ENCODE data around the gene CAMK2B. TPM values are rescaled to one million over a fixed set of nuclear protein-coding genes. Genes with fewer than 3 reads are reported as not detected.

The CAMK2B gene
- total RNA-seq, 1 experiment from 2014 or later: not detected

DNA sequence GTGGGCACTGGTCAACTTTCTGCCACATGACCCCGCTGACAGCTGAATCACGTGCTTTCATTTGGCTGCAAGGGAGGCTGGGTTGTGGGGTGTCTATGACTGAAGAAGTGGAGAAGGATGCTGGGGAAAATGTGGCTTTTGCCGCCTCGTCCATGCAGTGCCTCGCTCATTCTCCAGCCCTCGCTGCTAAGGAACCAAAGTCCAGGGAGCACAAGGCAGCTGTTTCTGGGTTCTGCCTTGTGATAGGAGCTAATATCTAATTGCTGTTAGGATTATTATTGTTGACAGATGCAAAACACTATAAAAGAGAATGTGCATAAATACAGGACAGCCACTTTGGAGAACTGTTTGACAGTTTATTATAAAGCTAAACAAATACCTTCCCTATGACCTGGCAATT, 4.9 kb upstream of the CAMK2B start:
- no peak for DNase-seq
- H3K4me3 Mint-ChIP-seq (ENCODE audit: low read depth, unreplicated experiment): no peak overlapping the region
- intact Hi-C loops (cut with micrococcal nuclease; ENCODE audit: unreplicated experiment): no loop called here
- TF ChIP-seq, protein P1, sequence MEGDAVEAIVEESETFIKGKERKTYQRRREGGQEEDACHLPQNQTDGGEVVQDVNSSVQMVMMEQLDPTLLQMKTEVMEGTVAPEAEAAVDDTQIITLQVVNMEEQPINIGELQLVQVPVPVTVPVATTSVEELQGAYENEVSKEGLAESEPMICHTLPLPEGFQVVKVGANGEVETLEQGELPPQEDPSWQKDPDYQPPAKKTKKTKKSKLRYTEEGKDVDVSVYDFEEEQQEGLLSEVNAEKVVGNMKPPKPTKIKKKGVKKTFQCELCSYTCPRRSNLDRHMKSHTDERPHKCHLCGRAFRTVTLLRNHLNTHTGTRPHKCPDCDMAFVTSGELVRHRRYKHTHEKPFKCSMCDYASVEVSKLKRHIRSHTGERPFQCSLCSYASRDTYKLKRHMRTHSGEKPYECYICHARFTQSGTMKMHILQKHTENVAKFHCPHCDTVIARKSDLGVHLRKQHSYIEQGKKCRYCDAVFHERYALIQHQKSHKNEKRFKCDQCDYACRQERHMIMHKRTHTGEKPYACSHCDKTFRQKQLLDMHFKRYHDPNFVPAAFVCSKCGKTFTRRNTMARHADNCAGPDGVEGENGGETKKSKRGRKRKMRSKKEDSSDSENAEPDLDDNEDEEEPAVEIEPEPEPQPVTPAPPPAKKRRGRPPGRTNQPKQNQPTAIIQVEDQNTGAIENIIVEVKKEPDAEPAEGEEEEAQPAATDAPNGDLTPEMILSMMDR (IDR thresholded peaks at IDR 0.05; ENCODE audit: unreplicated experiment): no peak
- no peak overlapping the region for H3K27ac Mint-ChIP-seq (ENCODE audit: unreplicated experiment)
- no peaks in the 10 kb centered on the region for H3K4me1 Mint-ChIP-seq (ENCODE audit: low read depth, unreplicated experiment)
- CTCF ChIA-PET: no interaction called here
- H3K36me3 Mint-ChIP-seq (ENCODE audit: insufficient read depth, unreplicated experiment): peaks cover 6% of the 10 kb centered on the region
- no peaks in the 10 kb centered on the region for H3K9me3 Mint-ChIP-seq (ENCODE audit: low read depth, unreplicated experiment)
- peaks cover 61% of the 10 kb centered on the region for H3K27me3 Mint-ChIP-seq (ENCODE audit: unreplicated experiment)
- no TSS peak for BruUV-seq (replicated peaks)

DNA sequence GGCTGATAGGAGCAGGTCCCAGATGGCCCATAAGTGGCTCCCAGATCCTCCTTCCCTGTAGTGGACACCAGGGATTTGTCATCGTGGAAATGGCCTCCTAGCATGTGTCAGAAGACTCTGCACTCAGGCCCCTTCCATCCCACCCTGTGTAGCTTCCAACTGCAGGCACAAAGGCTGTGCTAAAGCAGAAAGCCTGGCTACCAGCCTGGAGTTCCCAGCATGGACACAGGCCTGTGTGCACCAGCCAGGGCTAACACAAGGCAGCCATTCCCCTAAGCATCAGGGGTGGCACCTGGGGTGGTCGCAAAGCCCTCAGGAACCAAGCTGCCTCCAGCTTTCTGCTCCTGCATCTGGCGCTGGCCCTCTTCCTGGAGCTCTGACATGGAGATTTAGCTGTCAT, 4.5 kb upstream of the CAMK2B start:
- H3K9me3 Mint-ChIP-seq (ENCODE audit: low read depth, unreplicated experiment): no peaks in the 10 kb centered on the region
- DNase-seq: no peak
- H3K4me1 Mint-ChIP-seq (ENCODE audit: low read depth, unreplicated experiment): no peaks in the 10 kb centered on the region
- no peak overlapping the region for H3K4me3 Mint-ChIP-seq (ENCODE audit: low read depth, unreplicated experiment)
- CTCF ChIA-PET: no interaction called here
- TF ChIP-seq, protein P1 (IDR thresholded peaks at IDR 0.05; ENCODE audit: unreplicated experiment): no peak
- peaks cover 6% of the 10 kb centered on the region for H3K36me3 Mint-ChIP-seq (ENCODE audit: insufficient read depth, unreplicated experiment)
- no TSS peak for BruUV-seq (replicated peaks)
- no peak overlapping the region for H3K27ac Mint-ChIP-seq (ENCODE audit: unreplicated experiment)
- intact Hi-C loops (cut with micrococcal nuclease; ENCODE audit: unreplicated experiment): no loop called here
- H3K27me3 Mint-ChIP-seq (ENCODE audit: unreplicated experiment): peaks cover 64% of the 10 kb centered on the region

DNA sequence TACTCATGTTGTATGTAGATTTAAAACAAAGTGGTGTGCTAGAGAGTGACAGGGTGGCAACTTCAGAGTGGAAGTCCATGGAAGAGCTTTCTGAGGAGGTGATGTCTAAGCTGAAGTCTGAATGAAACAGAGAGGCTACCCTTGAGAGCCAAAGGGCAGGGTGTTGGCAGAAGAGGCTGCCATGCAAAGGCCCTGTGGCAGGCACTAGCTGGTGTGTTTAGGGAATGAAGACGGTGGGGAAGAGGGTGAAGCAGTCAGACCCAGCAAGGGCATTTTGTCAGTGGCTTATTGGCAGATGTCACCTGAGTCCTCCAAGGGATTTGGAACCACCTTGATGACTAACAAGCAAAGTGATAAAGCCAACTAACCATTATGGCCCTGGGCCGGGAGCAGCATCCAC, 3.7 kb upstream of the CAMK2B start:
- DNase-seq: no peak
- CTCF ChIA-PET: no interaction called here
- H3K4me1 Mint-ChIP-seq (ENCODE audit: low read depth, unreplicated experiment): no peaks in the 10 kb centered on the region
- intact Hi-C loops (cut with micrococcal nuclease; ENCODE audit: unreplicated experiment): no loop called here
- peaks cover 72% of the 10 kb centered on the region for H3K27me3 Mint-ChIP-seq (ENCODE audit: unreplicated experiment)
- no TSS peak for BruUV-seq (replicated peaks)
- no peak overlapping the region for H3K27ac Mint-ChIP-seq (ENCODE audit: unreplicated experiment)
- TF ChIP-seq, protein P1 (IDR thresholded peaks at IDR 0.05; ENCODE audit: unreplicated experiment): no peak
- H3K4me3 Mint-ChIP-seq (ENCODE audit: low read depth, unreplicated experiment): no peak overlapping the region
- no peaks in the 10 kb centered on the region for H3K9me3 Mint-ChIP-seq (ENCODE audit: low read depth, unreplicated experiment)
- H3K36me3 Mint-ChIP-seq (ENCODE audit: insufficient read depth, unreplicated experiment): peaks cover 6% of the 10 kb centered on the region

DNA sequence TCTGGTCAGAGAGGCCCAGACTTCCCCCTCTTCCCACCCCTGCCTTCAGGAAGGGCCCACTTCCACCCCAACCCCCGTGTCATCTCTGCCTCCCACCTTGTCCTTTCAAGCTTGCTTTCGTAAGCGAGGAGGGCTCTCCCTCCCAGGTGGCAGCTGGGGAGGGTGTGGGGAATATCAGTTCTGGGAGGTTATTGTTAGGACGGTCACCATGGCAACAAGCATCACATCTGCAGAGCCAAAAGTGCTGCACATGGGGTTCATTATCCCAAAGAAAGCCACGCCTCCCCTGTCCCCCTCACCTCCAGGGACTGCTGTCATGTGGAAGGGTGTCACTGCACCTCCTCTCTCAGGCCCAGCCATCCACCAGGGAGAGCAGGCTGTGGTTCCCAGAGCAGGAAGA, 2.6 kb upstream of the CAMK2B start:
- CTCF ChIA-PET: no interaction called here
- intact Hi-C loops (cut with micrococcal nuclease; ENCODE audit: unreplicated experiment): no loop called here
- TF ChIP-seq, protein P1 (IDR thresholded peaks at IDR 0.05; ENCODE audit: unreplicated experiment): no peak
- Mint-ChIP-seq H3K4me1 (ENCODE audit: low read depth, unreplicated experiment) (no peaks in the 10 kb centered on the region), H3K36me3 (ENCODE audit: insufficient read depth, unreplicated experiment) (peaks cover 6% of the 10 kb centered on the region), H3K27me3 (ENCODE audit: unreplicated experiment) (peaks cover 83% of the 10 kb centered on the region), H3K27ac (ENCODE audit: unreplicated experiment) (no peak overlapping the region), H3K9me3 (ENCODE audit: low read depth, unreplicated experiment) (no peaks in the 10 kb centered on the region), H3K4me3 (ENCODE audit: low read depth, unreplicated experiment) (no peak overlapping the region)
- BruUV-seq (replicated peaks): no TSS peak
- no peak for DNase-seq

Data from Calu3 (cell line).